AG04450 (cell line): Measurements from ENCODE around the gene SLC22A1. TPM values are rescaled to one million over a fixed set of nuclear protein-coding genes. Genes with fewer than 3 reads are reported as not detected.
A peak's percentile ranks its signal among the peaks of the same experiment; 100 is the strongest.

Experiments
- CTCF ChIA-PET: fragments of 300-600, 350-600 bp; formaldehyde crosslinking; extraction: SDS; loops from one replicate; lab custom pipeline; 2022; ENCODE audit warnings: antibody characterized with exemption, inconsistent platforms; lab: Charles Lee
- POLR2A ChIA-PET: fragments of 350-600 bp; formaldehyde crosslinking; extraction: SDS; loops from one replicate; lab custom pipeline; 2021; ENCODE audit warnings: antibody characterized with exemption, inconsistent platforms; lab: Yijun Ruan, JAX
- DNase-seq: peaks from one replicate; pipeline ENCODE4 v3.0.0-alpha.2; 2011; ENCODE audit warnings: low read depth, low spot score
- H3K27ac ChIP-seq: one replicate; pipeline ENCODE4 v1.5.1; 2012; ENCODE audit warnings: low read depth, low read length, control low read depth
- H3K27me3 ChIP-seq: one replicate; pipeline ENCODE4 v1.6.0; 2012; ENCODE audit warnings: low read length; ENCODE audit not compliant: control insufficient read depth, insufficient read depth
- H3K4me3 ChIP-seq: 2 replicates; pipeline ENCODE4 v1.5.1; 2011; ENCODE audit warnings: mild to moderate bottlenecking, low read depth, low read length, control low read depth
- H3K9me3 ChIP-seq: 2 replicates; pipeline ENCODE4 v1.5.1; 2012; ENCODE audit warnings: low read length; ENCODE audit not compliant: control insufficient read depth, insufficient read depth
- CTCF ChIP-seq: IDR thresholded peaks from 2 replicates; pipeline ENCODE4 v1.5.1; 2011; ENCODE audit warnings: low read depth, low read length, control low read depth, inconsistent platforms
- polyA plus RNA-seq: library from polyadenylated mRNA; depleted of rRNA; stranded (reverse); fragments of >200 nt; gene quantifications from 2 replicates; pipeline ENCODE4 v1.2.3, GENCODE V29; 2011

Gene SLC22A1
- polyA plus RNA-seq, 1 experiment: 0.36 TPM

- H3K27ac ChIP-seq: no peak overlapping the region
- no peak overlapping the region for H3K4me3 ChIP-seq
- no peak for DNase-seq
- CTCF ChIA-PET: interaction anchor here (1.2 to 3.5 kb wide), 2 partner anchors 47 to 319 kb away, joined by 3 to 75 read pairs; no protein-coding TSS in a partner anchor
- peaks cover 7% of the 10 kb centered on the region; the same call in 1 of the 2 replicates for H3K9me3 ChIP-seq
- POLR2A ChIA-PET: no interaction called here
- TF ChIP-seq CTCF: no peak
- no peaks in the 10 kb centered on the region for H3K27me3 ChIP-seq
These were observed 14.5 kb downstream of the SLC22A1 start for GRCh38 chr6:160135907-160136655.

GRCh38 chr6:160137130-160137988 is 15.7 kb downstream of the SLC22A1 start:
- Histone ChIP-seq H3K27me3 (no peaks in the 10 kb centered on the region), H3K4me3 (no peak overlapping the region), H3K27ac (no peak overlapping the region), H3K9me3 (peaks cover 7% of the 10 kb centered on the region; the same call in 1 of the 2 replicates)
- ChIA-PET CTCF (interaction anchor here (0.6 to 3.5 kb wide), 14 partner anchors 9 to 383 kb away, joined by 3 to 75 read pairs (median 4); no protein-coding TSS in a partner anchor), POLR2A (no interaction called here)
- no peak for DNase-seq
- no peak for TF ChIP-seq CTCF

GRCh38 chr6:160137989-160138835 is 16.6 kb downstream of the SLC22A1 start:
- ChIA-PET POLR2A (no interaction called here), CTCF (interaction anchor here (0.6 to 3.5 kb wide), 23 partner anchors 9 to 382 kb away, joined by 3 to 75 read pairs (median 4); no protein-coding TSS in a partner anchor)
- DNase-seq: peak; percentile 27
- TF ChIP-seq CTCF: peak; percentile 76
- peaks cover 7% of the 10 kb centered on the region; the same call in 1 of the 2 replicates for H3K9me3 ChIP-seq
- no peak overlapping the region for H3K4me3 ChIP-seq
- no peak overlapping the region for H3K27ac ChIP-seq
- H3K27me3 ChIP-seq: no peaks in the 10 kb centered on the region

GRCh38 chr6:160138839-160139419 is 17.3 kb downstream of the SLC22A1 start:
- ChIA-PET CTCF (interaction anchor here (0.6 to 3.5 kb wide), 22 partner anchors 9 to 381 kb away, joined by 3 to 75 read pairs (median 4); no protein-coding TSS in a partner anchor), POLR2A (no interaction called here)
- TF ChIP-seq CTCF: no peak
- Histone ChIP-seq H3K27me3 (no peaks in the 10 kb centered on the region), H3K27ac (peak overlapping the region; percentile 59), H3K4me3 (no peak overlapping the region), H3K9me3 (peaks cover 4% of the 10 kb centered on the region; the same call in 1 of the 2 replicates)
- no peak for DNase-seq
